ENCODE data around the gene DAW1.
"Not testable (repeated sequence)": the region's sequence is repeated elsewhere in the genome, so short reads cannot be mapped to it uniquely, and the experiment has no call there.

DAW1 gene

GRCh38 chr2:227921648-227922047, 50.2 kb downstream of the DAW1 start:
- DNase-seq = no peak

GRCh38 chr2:227932001-227932400, 60.6 kb downstream of the DAW1 start:
- DNase-seq = no peak

- DNase-seq = no peak
Measured at GRCh38 chr2:227932403-227932802, 61.0 kb downstream of the DAW1 start.

GRCh38 chr2:227933884-227934283, 62.5 kb downstream of the DAW1 start:
- DNase-seq = no peak

GRCh38 chr2:227936249-227936648, 64.8 kb downstream of the DAW1 start:
- DNase-seq = not testable (repeated sequence)

- no peak for DNase-seq
Measured at GRCh38 chr2:227939271-227940027, 68.0 kb downstream of the DAW1 start.

- DNase-seq = no peak
Measured at GRCh38 chr2:227942021-227942420, 70.6 kb downstream of the DAW1 start.

- no peak for DNase-seq
Measured at GRCh38 chr2:227942965-227943364, 71.5 kb downstream of the DAW1 start.

- no peak for DNase-seq
Measured at GRCh38 chr2:227960317-227960716, 88.9 kb downstream of the DAW1 start.

- no peak for DNase-seq
Measured at GRCh38 chr2:227971619-227972230, 100.3 kb downstream of the DAW1 start.

- DNase-seq = no peak
Measured at GRCh38 chr2:227973241-227973640, 101.8 kb downstream of the DAW1 start.

Measured in stimulated activated CD4-positive, alpha-beta T cell treated with anti-CD3 and anti-CD28 coated beads, Interleukin-4, amount 100 ng/mL, for 1 hour (primary cell).